ENCODE results near the gene UBE2D3. TPM values are rescaled to one million over a fixed set of nuclear protein-coding genes. Genes with fewer than 3 reads are reported as not detected.

The UBE2D3 gene
- polyA plus RNA-seq, 1 donor from 2014 or later = 373 TPM

GRCh38 chr4:102828497-102828808 lies 1.1 kb upstream of the UBE2D3 start:
- Histone ChIP-seq H3K9me2 (ENCODE audit: insufficient read depth, low read length) (no peaks in the 10 kb centered on the region), H3K4me2 (ENCODE audit: low read length) (peak overlapping the region; percentile 75), H2AFZ (ENCODE audit: low read depth, low read length) (peak overlapping the region; percentile 90)

GRCh38 chr4:102827674-102828496 lies 534 bp upstream of the UBE2D3 start:
- H3K9me2 ChIP-seq (ENCODE audit: insufficient read depth, low read length) = no peaks in the 10 kb centered on the region
- peaks cover 16% of the 10 kb centered on the region for H4K20me1 ChIP-seq (ENCODE audit: insufficient read depth)
- H3K79me2 ChIP-seq (replicated peaks; ENCODE audit: insufficient read depth, low read length) = peaks cover 58% of the 10 kb centered on the region
- no peaks in the 10 kb centered on the region for H3K9me3 ChIP-seq (ENCODE audit: low read length)
- H3F3A ChIP-seq (ENCODE audit: insufficient read depth, low read length, poor library complexity, severe bottlenecking) = peaks cover 12% of the 10 kb centered on the region
- H3K4me2 ChIP-seq (ENCODE audit: low read length) = peak overlapping the region; percentile 75
- H3K9ac ChIP-seq (ENCODE audit: low read length) = peak overlapping the region; percentile 100
- TF ChIP-seq EP300 (conservative IDR thresholded peaks at IDR 0.05; ENCODE audit: poor library complexity, severe bottlenecking) = peak; percentile 3
- TF ChIP-seq RAD21 (conservative IDR thresholded peaks at IDR 0.05) = peak; percentile 58
- TF ChIP-seq POLR2AphosphoS5 (IDR thresholded peaks at IDR 0.05) = peak; percentile 24
- peak; percentile 94 for TF ChIP-seq REST (IDR thresholded peaks at IDR 0.05; ENCODE audit: borderline replicate concordance)
- TF ChIP-seq CTCF (IDR thresholded peaks at IDR 0.05; ENCODE audit: poor library complexity, severe bottlenecking) = peak; percentile 49
- peak; percentile 96 for TF ChIP-seq MXI1 (conservative IDR thresholded peaks at IDR 0.05; ENCODE audit: poor library complexity, severe bottlenecking)
- no peak for TF ChIP-seq EZH2 (IDR thresholded peaks at IDR 0.05; ENCODE audit: borderline replicate concordance, insufficient read depth, low read length, poor library complexity, severe bottlenecking)
- TF ChIP-seq SMC3 (conservative IDR thresholded peaks at IDR 0.05; ENCODE audit: poor library complexity) = peak; percentile 62
- TF ChIP-seq TAF1 (IDR thresholded peaks at IDR 0.05; ENCODE audit: low read depth) = peak; percentile 17
- no peaks in the 10 kb centered on the region for H3K27me3 ChIP-seq (ENCODE audit: insufficient read depth, low read depth, low read length)
- peak overlapping the region; percentile 100 for H3K27ac ChIP-seq (ENCODE audit: low read length)
- no peaks in the 10 kb centered on the region for H3K36me3 ChIP-seq (ENCODE audit: insufficient read depth, low read length)
- peak overlapping the region; percentile 96 for H2AFZ ChIP-seq (ENCODE audit: low read depth, low read length)
- H3K4me3 ChIP-seq (ENCODE audit: low read length) = peak overlapping the region; percentile 90

More at GRCh38 chr4:102828497-102828808, 1.1 kb upstream of the UBE2D3 start:
- peak overlapping the region; percentile 90 for H3K4me3 ChIP-seq (ENCODE audit: low read length)
- H3K27ac ChIP-seq (ENCODE audit: low read length) = peak overlapping the region; percentile 100
- H4K20me1 ChIP-seq (ENCODE audit: insufficient read depth) = peaks cover 14% of the 10 kb centered on the region
- H3K9me3 ChIP-seq (ENCODE audit: low read length) = no peaks in the 10 kb centered on the region
- TF ChIP-seq TAF1 (IDR thresholded peaks at IDR 0.05; ENCODE audit: low read depth) = no peak
- peak; percentile 15 for TF ChIP-seq MXI1 (conservative IDR thresholded peaks at IDR 0.05; ENCODE audit: poor library complexity, severe bottlenecking)
- peaks cover 12% of the 10 kb centered on the region for H3F3A ChIP-seq (ENCODE audit: insufficient read depth, low read length, poor library complexity, severe bottlenecking)
- peaks cover 52% of the 10 kb centered on the region for H3K79me2 ChIP-seq (replicated peaks; ENCODE audit: insufficient read depth, low read length)
- no peaks in the 10 kb centered on the region for H3K27me3 ChIP-seq (ENCODE audit: insufficient read depth, low read depth, low read length)
- peak overlapping the region; percentile 100 for H3K9ac ChIP-seq (ENCODE audit: low read length)
- H3K36me3 ChIP-seq (ENCODE audit: insufficient read depth, low read length) = no peaks in the 10 kb centered on the region

Data from neural cell (in vitro differentiated cells).